Upper lobe of left lung (tissue), 6 donors: Measurements from ENCODE around the gene VPS29. TPM values are rescaled to one million over a fixed set of nuclear protein-coding genes. Genes with fewer than 3 reads are reported as not detected.

Source experiments
- ATAC-seq, 2 donors: fragments of 200-7000 bp; cut with Tn5 transposase; one replicate each; pipeline ENCODE4 v1.9.1; 2022; ENCODE audit warnings: mild to moderate bottlenecking in 2 of 2, moderate library complexity in 2 of 2; ENCODE audit not compliant: low FRiP score in 2 of 2
- DNase-seq, 2 donors: peaks; one replicate each; pipeline ENCODE4 v3.0.0-alpha.2; 2019 to 2020
- H3K27ac ChIP-seq, 4 donors: fragments of 200-600 bp; sonication (generic); one replicate each; pipeline ENCODE4 v1.5.1; 2016 to 2019
- H3K27me3 ChIP-seq, 4 donors: fragments of 200-600 bp; sonication (generic); one replicate each; pipeline ENCODE4 v1.5.1; 2017 to 2019
- H3K36me3 ChIP-seq, 4 donors: fragments of 200-600 bp; sonication (generic); one replicate each; pipeline ENCODE4 v1.5.1; 2016 to 2019
- H3K4me1 ChIP-seq, 4 donors: fragments of 200-600 bp; sonication (generic); one replicate each; pipeline ENCODE4 v1.5.1; 2018 to 2019
- H3K4me3 ChIP-seq, 4 donors: fragments of 200-600 bp; sonication (generic); one replicate each; pipeline ENCODE4 v1.5.1; 2017 to 2019; ENCODE audit warnings: mild to moderate bottlenecking in 2 of 4, moderate library complexity in 1 of 4
- H3K9me3 ChIP-seq, 4 donors: fragments of 200-600 bp; sonication (generic); one replicate each; pipeline ENCODE4 v1.5.1; 2018 to 2019
- EP300 ChIP-seq, 4 donors: sonication (generic); formaldehyde crosslinking; IDR thresholded peaks; one replicate each; pipeline ENCODE4 v1.5.1; 2017; ENCODE audit warnings: antibody characterized with exemption in 4 of 4, control low read depth in 2 of 4
- POLR2A ChIP-seq, 4 donors: fragments of 450-650 bp; IDR thresholded peaks; one replicate each; pipeline ENCODE4 v1.5.1; 2016 to 2017; ENCODE audit warnings: antibody characterized with exemption in 4 of 4, mild to moderate bottlenecking in 2 of 4
- POLR2AphosphoS5 ChIP-seq, 2 donors: sonication (generic); formaldehyde crosslinking; IDR thresholded peaks; one replicate each; pipeline ENCODE4 v1.5.1; 2017; ENCODE audit warnings: antibody characterized with exemption in 2 of 2
- WGBS, 2 donors: methylation state at CpG; one replicate each; pipeline ENCODE4 v1.1.5; 2017 to 2018; 5-methylcytosine and 5-hydroxymethylcytosine counted together
- total RNA-seq, 6 donors: library from RNA; depleted of rRNA in 4 of 6; stranded (reverse); fragments of >200 nt in 4 of 6; gene quantifications; one replicate each; pipeline versions ENCODE4 v1.1.0 to v1.2.1, GENCODE V29; 2016 to 2021
- TF ChIP-seq, protein P1 (sequence below), 6 experiments: fragments of 450-650 bp in 4 of 6; fragments of 200-600 bp in 2 of 6; sonication (generic) in 2 of 6; IDR thresholded peaks; one replicate each; pipeline ENCODE4 v1.5.1; 2016 to 2019; ENCODE audit warnings: antibody characterized with exemption in 6 of 6
- donor health status: DM: no; HTN: no; CAD: no; lungs with moderate emphysema.
- donor health status: DM: no; HTN: yes; CAD: no; lungs with severe emphysema.

Gene VPS29
- total RNA-seq: 100 to 1,000 TPM in 1 of 6 donors, 10 to 100 TPM in 5; 29.9 to 102 (median 86.7) TPM

DNA sequence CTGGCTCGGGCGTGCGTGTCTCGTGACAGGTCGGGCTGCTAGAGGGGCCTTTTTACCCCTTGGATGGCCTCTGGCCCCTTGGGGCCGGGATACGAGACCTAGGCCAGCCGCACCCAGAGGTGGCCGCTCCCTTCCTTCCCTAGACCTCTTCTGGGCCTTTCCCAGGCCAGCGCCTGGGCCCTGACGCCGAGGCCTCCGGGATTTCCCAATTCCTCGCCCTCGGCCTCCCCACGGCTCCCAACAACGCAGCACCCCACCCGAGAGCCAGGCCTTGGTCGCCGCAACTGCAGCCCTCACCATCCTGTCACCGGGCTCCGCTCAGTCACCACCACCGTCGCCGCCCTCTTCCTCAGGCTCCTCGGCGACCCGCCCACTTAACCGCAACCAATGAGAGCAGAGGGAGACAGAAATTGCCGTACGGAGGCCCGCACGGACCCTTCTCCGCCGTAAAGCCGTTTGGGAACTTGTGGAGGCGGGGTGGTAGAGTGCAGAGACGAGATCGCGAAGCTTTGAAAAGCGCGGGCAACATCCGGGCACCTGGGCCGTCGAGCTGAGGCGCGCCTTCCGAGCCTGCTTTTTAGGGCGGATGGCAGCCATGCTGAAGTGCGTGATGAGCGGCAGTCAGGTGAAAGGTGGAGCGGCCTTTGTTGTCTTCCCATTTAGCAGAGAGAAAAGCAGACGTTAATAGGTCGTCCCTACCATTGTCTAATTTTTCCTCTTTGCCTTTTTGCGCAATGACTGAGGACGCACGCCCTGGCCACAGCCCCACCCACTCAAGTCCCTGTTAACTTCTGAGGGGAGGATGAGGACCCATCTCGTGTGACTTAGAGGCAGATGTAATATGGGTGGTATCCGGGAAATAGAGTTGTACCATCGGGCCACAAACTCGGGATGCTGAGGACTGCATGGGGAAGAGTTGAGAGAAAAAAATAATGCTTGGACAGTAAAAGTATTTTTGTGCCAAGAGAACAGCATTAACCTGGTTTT is at the start of gene VPS29, which contains the start of gene RAD9B:
Gene VPS29 (minus strand): TSS at position 360 of the 987 bp plus-strand sequence. CDS start 60 bp downstream, at position 300.
Gene RAD9B (plus strand): TSS at position 580 of the 987 bp plus-strand sequence. CDS start 7 bp downstream, at position 587.
- H3K27me3 ChIP-seq: no peaks in the 10 kb centered on the region
- peak within 1 kb of the TSS; percentile 92 to 98 (median 97) for H3K27ac ChIP-seq
- peak; percentile 96 to 98 for DNase-seq
- 7 to 13% methylated on average over 29 to 59 of the region's 61 CpGs for WGBS, 2 donors
- TF ChIP-seq EP300 (IDR thresholded peaks at IDR 0.05) (peak in 1 of 4 donors; percentile 78), POLR2AphosphoS5 (IDR thresholded peaks at IDR 0.05) (peak; percentile 98 to 99), POLR2A (IDR thresholded peaks at IDR 0.05) (peak; percentile 73 to 98 (median 89))
- TF ChIP-seq, protein P1, sequence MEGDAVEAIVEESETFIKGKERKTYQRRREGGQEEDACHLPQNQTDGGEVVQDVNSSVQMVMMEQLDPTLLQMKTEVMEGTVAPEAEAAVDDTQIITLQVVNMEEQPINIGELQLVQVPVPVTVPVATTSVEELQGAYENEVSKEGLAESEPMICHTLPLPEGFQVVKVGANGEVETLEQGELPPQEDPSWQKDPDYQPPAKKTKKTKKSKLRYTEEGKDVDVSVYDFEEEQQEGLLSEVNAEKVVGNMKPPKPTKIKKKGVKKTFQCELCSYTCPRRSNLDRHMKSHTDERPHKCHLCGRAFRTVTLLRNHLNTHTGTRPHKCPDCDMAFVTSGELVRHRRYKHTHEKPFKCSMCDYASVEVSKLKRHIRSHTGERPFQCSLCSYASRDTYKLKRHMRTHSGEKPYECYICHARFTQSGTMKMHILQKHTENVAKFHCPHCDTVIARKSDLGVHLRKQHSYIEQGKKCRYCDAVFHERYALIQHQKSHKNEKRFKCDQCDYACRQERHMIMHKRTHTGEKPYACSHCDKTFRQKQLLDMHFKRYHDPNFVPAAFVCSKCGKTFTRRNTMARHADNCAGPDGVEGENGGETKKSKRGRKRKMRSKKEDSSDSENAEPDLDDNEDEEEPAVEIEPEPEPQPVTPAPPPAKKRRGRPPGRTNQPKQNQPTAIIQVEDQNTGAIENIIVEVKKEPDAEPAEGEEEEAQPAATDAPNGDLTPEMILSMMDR (IDR thresholded peaks at IDR 0.05): peak in 2 of 6 experiments; percentile 25 to 32
- peak within 1 kb of the TSS; percentile 92 to 98 (median 96) for H3K4me3 ChIP-seq
- peaks cover 0 to 5% (median 2%) of the 10 kb centered on the region in 4 donors for H3K36me3 ChIP-seq
- peak; percentile 99 for ATAC-seq
- peaks cover 29 to 39% (median 33%) of the 10 kb centered on the region in 4 donors for H3K4me1 ChIP-seq
- H3K9me3 ChIP-seq: no peaks in the 10 kb centered on the region

DNA sequence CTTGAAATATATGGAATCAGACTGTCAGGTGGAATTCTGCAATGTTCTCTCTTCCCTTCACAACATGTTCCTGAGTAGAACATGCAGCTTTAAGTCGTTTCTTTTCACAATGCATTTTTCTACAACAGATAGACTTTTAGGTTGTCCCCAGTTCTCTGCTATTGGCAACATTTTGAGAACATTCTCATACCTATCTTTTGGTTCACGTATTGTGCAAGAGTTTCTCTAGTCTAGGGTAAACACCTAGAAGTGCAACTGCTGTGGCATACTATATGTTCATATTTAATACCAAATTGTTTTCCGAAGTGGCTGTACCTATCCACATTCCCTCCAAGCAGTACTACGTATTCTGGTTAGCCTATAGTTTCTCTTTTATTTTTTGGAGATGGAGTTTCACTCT is 49.1 kb upstream of the VPS29 start:
- no peaks in the 10 kb centered on the region for H3K27me3 ChIP-seq
- no peaks in the 10 kb centered on the region for H3K9me3 ChIP-seq
- no peak overlapping the region for H3K4me3 ChIP-seq
- WGBS, 2 donors: 82 to 88% methylated on average over 4 of the region's 4 CpGs
- no peak overlapping the region for H3K27ac ChIP-seq
- no peak for DNase-seq
- TF ChIP-seq POLR2AphosphoS5 (IDR thresholded peaks at IDR 0.05): no peak
- TF ChIP-seq, protein P1 (IDR thresholded peaks at IDR 0.05): no peak
- TF ChIP-seq POLR2A (IDR thresholded peaks at IDR 0.05): no peak
- TF ChIP-seq EP300 (IDR thresholded peaks at IDR 0.05): no peak
- H3K36me3 ChIP-seq: peaks cover 0 to 12% (median 0%) of the 10 kb centered on the region in 4 donors
- no peak for ATAC-seq
- H3K4me1 ChIP-seq: peaks cover 19 to 35% (median 21%) of the 10 kb centered on the region in 4 donors

GRCh38 chr12:110549716-110550115 is 47.8 kb upstream of the VPS29 start:
- peaks cover 0 to 16% (median 1%) of the 10 kb centered on the region in 4 donors for H3K36me3 ChIP-seq
- H3K27ac ChIP-seq: no peak overlapping the region
- TF ChIP-seq, protein P1 (IDR thresholded peaks at IDR 0.05): no peak
- TF ChIP-seq POLR2AphosphoS5 (IDR thresholded peaks at IDR 0.05) (no peak), EP300 (IDR thresholded peaks at IDR 0.05) (no peak), POLR2A (IDR thresholded peaks at IDR 0.05) (no peak)
- no peaks in the 10 kb centered on the region for H3K9me3 ChIP-seq
- peaks cover 20 to 36% (median 23%) of the 10 kb centered on the region in 4 donors for H3K4me1 ChIP-seq
- no peak for DNase-seq
- no peak overlapping the region for H3K4me3 ChIP-seq
- WGBS, 2 donors: 90 to 91% methylated on average over 2 of the region's 2 CpGs
- H3K27me3 ChIP-seq: no peaks in the 10 kb centered on the region
- ATAC-seq: no peak

- Histone ChIP-seq H3K4me1 (peaks cover 14 to 34% (median 31%) of the 10 kb centered on the region in 4 donors), H3K4me3 (no peak overlapping the region), H3K36me3 (peaks cover 0 to 17% (median 2%) of the 10 kb centered on the region in 4 donors), H3K27ac (no peak overlapping the region), H3K27me3 (no peaks in the 10 kb centered on the region), H3K9me3 (no peaks in the 10 kb centered on the region)
- no peak for DNase-seq
- no peak for TF ChIP-seq EP300 (IDR thresholded peaks at IDR 0.05)
- WGBS, 2 donors: 90 to 91% methylated on average over 7 of the region's 7 CpGs
- ATAC-seq: no peak
Measured at GRCh38 chr12:110548678-110549077, 46.8 kb upstream of the VPS29 start.

DNA sequence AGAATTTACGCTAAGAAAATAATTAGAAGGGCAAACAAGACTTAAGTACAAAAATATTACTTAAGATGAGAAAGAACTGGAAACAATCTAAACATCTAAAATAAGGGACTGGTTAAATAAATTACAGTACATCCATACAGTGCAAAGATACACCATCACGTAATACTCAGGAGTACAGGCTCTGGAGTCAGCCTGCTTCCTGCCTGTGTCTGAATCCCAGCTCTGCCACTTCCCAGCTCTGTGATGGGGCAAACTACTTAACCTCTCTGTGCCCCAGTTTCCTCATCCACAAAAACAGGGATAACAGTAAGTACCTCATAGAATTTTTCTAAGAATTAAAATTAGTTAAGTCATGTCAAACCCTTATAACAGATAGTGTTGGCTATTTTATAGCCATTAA is 45.2 kb upstream of the VPS29 start:
- DNase-seq: no peak
- no peak overlapping the region for H3K4me3 ChIP-seq
- 66 to 76% methylated on average over 2 of the region's 2 CpGs for WGBS, 2 donors
- H3K4me1 ChIP-seq: peaks cover 21 to 45% (median 42%) of the 10 kb centered on the region in 4 donors
- TF ChIP-seq, protein P1 (IDR thresholded peaks at IDR 0.05): no peak
- no peak for TF ChIP-seq POLR2A (IDR thresholded peaks at IDR 0.05)
- TF ChIP-seq POLR2AphosphoS5 (IDR thresholded peaks at IDR 0.05): no peak
- no peak for TF ChIP-seq EP300 (IDR thresholded peaks at IDR 0.05)
- no peaks in the 10 kb centered on the region for H3K9me3 ChIP-seq
- H3K27me3 ChIP-seq: no peaks in the 10 kb centered on the region
- no peak overlapping the region for H3K27ac ChIP-seq
- no peak for ATAC-seq
- H3K36me3 ChIP-seq: peaks cover 0 to 17% (median 2%) of the 10 kb centered on the region in 4 donors
